Endothelial cell of umbilical vein (primary cell): Measurements from ENCODE around the gene BAZ1A. TPM values are rescaled to one million over a fixed set of nuclear protein-coding genes. Genes with fewer than 3 reads are reported as not detected.

ENCODE experiments used
- BruUV-seq: library from RNA; stranded (reverse); fragments of 400-500 nt; replicated peaks from 2 replicates; lab custom pipeline; 2021; lab: Mats Ljungman, UMichigan
- CTCF ChIA-PET: fragments of 300-600, 350-600 bp; sonication (Branson Sonifier 250); formaldehyde crosslinking; loops from one replicate; lab custom pipeline; 2021; ENCODE audit warnings: antibody characterized with exemption, inconsistent platforms; lab: Charles Lee
- POLR2A ChIA-PET: fragments of 300-600, 350-600 bp; sonication (Branson Sonifier 250); formaldehyde crosslinking; loops from one replicate; lab custom pipeline; 2021; ENCODE audit warnings: antibody characterized with exemption, inconsistent platforms; lab: Charles Lee
- DNase-seq: peaks from one replicate; pipeline ENCODE4 v3.0.0-alpha.2; 2011; ENCODE audit warnings: low read depth, low spot score
- FAIRE-seq: peaks from 2 replicates; lab custom pipeline; 2011; peaks lifted over from hg19 to GRCh38; lab: Jason Lieb, UNC
- H2AFZ ChIP-seq: 2 replicates; pipeline ENCODE4 v1.6.0; 2012; ENCODE audit warnings: low read depth, low read length, control low read depth, inconsistent platforms
- H3K27ac ChIP-seq: 2 replicates; pipeline ENCODE4 v1.5.1; 2011; ENCODE audit warnings: low read depth, mild to moderate bottlenecking, control low read depth, low read length, moderate library complexity; ENCODE audit not compliant: insufficient read depth
- H3K27me3 ChIP-seq, 2 experiments: 2 replicates each; pipeline versions ENCODE4 v1.6.0 to v1.6.1; 2011; ENCODE audit warnings: low read length in 2 of 2, mixed read lengths in 1 of 2; ENCODE audit not compliant: control insufficient read depth in 2 of 2, insufficient read depth in 2 of 2
- H3K36me3 ChIP-seq, 2 experiments: 2 replicates in 1 of 2; 3 replicates in 1 of 2; pipeline ENCODE4 v1.5.1; 2011; ENCODE audit warnings: low read length in 2 of 2, mild to moderate bottlenecking in 1 of 2, moderate library complexity in 1 of 2; ENCODE audit not compliant: control insufficient read depth in 2 of 2, insufficient read depth in 2 of 2; ENCODE audit errors: extremely low read depth in 1 of 2
- H3K4me1 ChIP-seq: 3 replicates; pipeline ENCODE4 v1.5.1; 2011; ENCODE audit warnings: mild to moderate bottlenecking, low read length; ENCODE audit not compliant: control insufficient read depth, insufficient read depth; ENCODE audit errors: extremely low read depth
- H3K4me2 ChIP-seq: 2 replicates; pipeline ENCODE4 v1.6.1; 2011; ENCODE audit warnings: low read length, control low read depth, mixed read lengths; ENCODE audit not compliant: insufficient read depth
- H3K4me3 ChIP-seq, 3 experiments: fragments of 200-600 bp in 1 of 3; sonication (generic), shearing (Covaris generic) in 1 of 3; replicated peaks in 1 of 3; 2 replicates each; pipeline ENCODE4 v1.5.1; 2011 to 2016; ENCODE audit warnings: control low read depth in 3 of 3, low read length in 3 of 3, mild to moderate bottlenecking in 2 of 3, inconsistent platforms in 1 of 3, low read depth in 1 of 3, moderate library complexity in 1 of 3; ENCODE audit not compliant: insufficient read depth in 1 of 3
- H3K79me2 ChIP-seq: 2 replicates; pipeline ENCODE4 v1.6.0; 2012; ENCODE audit warnings: low read length, inconsistent platforms; ENCODE audit not compliant: control insufficient read depth, insufficient read depth
- H3K9ac ChIP-seq: replicated peaks from 2 replicates; pipeline ENCODE3; 2011; ENCODE audit warnings: low read length, control low read depth; ENCODE audit not compliant: insufficient read depth; ENCODE audit errors: extremely low read depth
- H3K9me1 ChIP-seq: replicated peaks from 3 replicates; pipeline ENCODE4 v1.6.0; 2011; ENCODE audit warnings: mild to moderate bottlenecking, low read length; ENCODE audit not compliant: control insufficient read depth, insufficient read depth; ENCODE audit errors: extremely low read depth
- H3K9me3 ChIP-seq: replicated peaks from 2 replicates; pipeline ENCODE4 v1.5.1; 2012; ENCODE audit warnings: low read length, inconsistent platforms; ENCODE audit not compliant: control insufficient read depth, insufficient read depth
- H4K20me1 ChIP-seq: replicated peaks from 2 replicates; pipeline ENCODE3; 2011; ENCODE audit warnings: mild to moderate bottlenecking, low read length; ENCODE audit not compliant: control insufficient read depth, insufficient read depth; ENCODE audit errors: extremely low read depth
- CTCF ChIP-seq, 2 donors: IDR thresholded peaks; 1 replicate in 1 of 2; 2 replicates in 1 of 2; pipeline ENCODE4 v1.5.1; 2011; ENCODE audit warnings: low read length in 2 of 2, mild to moderate bottlenecking in 2 of 2, moderate library complexity in 2 of 2, control low read depth in 1 of 2, inconsistent platforms in 1 of 2, low read depth in 1 of 2; ENCODE audit not compliant: insufficient read depth in 1 of 2; ENCODE audit errors: extremely low read depth in 1 of 2
- EZH2 ChIP-seq: IDR thresholded peaks from 2 replicates; pipeline ENCODE4 v1.6.1; 2012; ENCODE audit warnings: borderline replicate concordance, low read depth, mild to moderate bottlenecking, moderate library complexity, low read length, inconsistent platforms; ENCODE audit not compliant: severe bottlenecking
- FOS ChIP-seq: IDR thresholded peaks from 2 replicates; pipeline ENCODE4 v1.6.1; 2011; ENCODE audit warnings: mild to moderate bottlenecking, low read length, moderate library complexity, borderline replicate concordance; ENCODE audit not compliant: insufficient read depth
- GATA2 ChIP-seq: IDR thresholded peaks from 2 replicates; pipeline ENCODE4 v1.7.0; 2011; ENCODE audit warnings: low read depth, mild to moderate bottlenecking, moderate library complexity, mixed read lengths, low read length; ENCODE audit not compliant: insufficient read length, insufficient read depth
- JUN ChIP-seq: IDR thresholded peaks from 2 replicates; pipeline ENCODE4 v1.6.1; 2011; ENCODE audit warnings: borderline replicate concordance, low read depth; ENCODE audit not compliant: insufficient read length, insufficient read depth
- MAX ChIP-seq: IDR thresholded peaks from 2 replicates; pipeline ENCODE4 v1.6.1; 2011; ENCODE audit not compliant: insufficient read depth, insufficient read length
- MYC ChIP-seq: IDR thresholded peaks from one replicate; pipeline ENCODE4 v1.6.1; 2011; ENCODE audit warnings: mild to moderate bottlenecking, low read depth, low read length
- POLR2A ChIP-seq: IDR thresholded peaks from 2 replicates; pipeline ENCODE4 v1.6.1; 2012; ENCODE audit warnings: low read depth, mild to moderate bottlenecking, control low read depth, low read length
- POLR2AphosphoS5 ChIP-seq: IDR thresholded peaks from 2 replicates; pipeline ENCODE4 v1.6.1; 2012; ENCODE audit warnings: low read depth, mild to moderate bottlenecking, control low read depth, low read length, moderate library complexity; ENCODE audit not compliant: insufficient read depth
- dilution Hi-C: fragments of 300-500 bp; cut with MboI; formaldehyde crosslinking; loops from one replicate; pipeline ENCODE4 v1.15.0; 2019; ENCODE audit warnings: low sequenced_read_pairs; ENCODE audit not compliant: extremely low pct_ligation_motif_present
- intact Hi-C: fragments of 100-400 bp; cut with micrococcal nuclease; formaldehyde crosslinking; loops from one replicate; pipeline ENCODE4 v1.10.0; 2022
- polyA plus RNA-seq, 4 experiments: library from polyadenylated mRNA; depleted of rRNA in 3 of 4; stranded (reverse) in 3 of 4; unstranded in 1 of 4; fragments of >200 nt; gene quantifications; 2 replicates each; pipeline versions ENCODE4 v1.2.1 to v1.2.3, GENCODE V29; 2011 to 2012; ENCODE audit warnings: missing spikeins in 1 of 4
- total RNA-seq: library from RNA; stranded (reverse); gene quantifications from 2 replicates; pipeline ENCODE4 v1.2.3, GENCODE V29; 2021

Gene BAZ1A
- total and polyA plus RNA-seq, 2 donors (not counting 3 experiments of a cell fraction or from before 2014, with no cell fraction given), result 15.2 to 52.1 TPM

DNA sequence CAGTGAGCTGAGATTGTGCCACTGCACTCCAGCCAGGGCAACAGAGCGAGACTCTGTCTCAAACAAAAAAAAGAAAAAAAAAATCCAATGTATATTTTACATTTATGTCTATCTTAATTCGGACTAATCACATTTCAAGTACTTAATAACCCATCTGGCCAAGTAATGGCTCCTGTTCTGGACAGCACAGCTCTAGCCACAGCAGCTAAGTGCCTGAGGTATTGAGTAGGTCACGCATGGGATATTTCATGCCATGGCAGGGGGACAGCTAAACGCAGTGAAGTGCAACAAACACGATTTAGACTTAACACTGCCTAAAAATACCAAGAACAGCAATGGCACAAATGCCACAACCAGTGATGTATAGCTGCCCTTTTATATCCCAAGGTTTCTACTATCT lies 8.0 kb downstream of the BAZ1A start:
- DNase-seq (no peak), FAIRE-seq (no peak)
- no peaks in the 10 kb centered on the region for H3K27me3 ChIP-seq
- no peaks in the 10 kb centered on the region for H3K9me1 ChIP-seq
- no peak for TF ChIP-seq MYC
- TF ChIP-seq FOS, result no peak
- no peak for TF ChIP-seq EZH2
- no peak for TF ChIP-seq JUN
- no peak for TF ChIP-seq GATA2
- TF ChIP-seq CTCF (IDR thresholded peaks at IDR 0.05; ENCODE audit: extremely low read depth in 1 of 2, insufficient read depth in 1 of 2, low read depth in 1 of 2, low read length in 2 of 2), result no peak
- no peak for TF ChIP-seq POLR2AphosphoS5
- no peak for TF ChIP-seq MAX
- TF ChIP-seq POLR2A, result no peak
- H4K20me1 ChIP-seq, result peaks cover 3% of the 10 kb centered on the region
- no peak overlapping the region for H3K4me2 ChIP-seq
- no peak overlapping the region for H2AFZ ChIP-seq
- no TSS peak for BruUV-seq
- dilution Hi-C loops (no loop called here), intact Hi-C loops (no loop called here)
- no peak overlapping the region for H3K9ac ChIP-seq
- no peak overlapping the region for H3K27ac ChIP-seq
- no peak overlapping the region for H3K4me3 ChIP-seq
- ChIA-PET CTCF (no interaction called here), POLR2A (no interaction called here)
- no peaks in the 10 kb centered on the region for H3K9me3 ChIP-seq
- no peaks in the 10 kb centered on the region for H3K4me1 ChIP-seq
- no peaks in the 10 kb centered on the region for H3K36me3 ChIP-seq
- peaks cover 89% of the 10 kb centered on the region for H3K79me2 ChIP-seq
